H9 (cell line): ENCODE data around the gene NUP210. TPM values are rescaled to one million over a fixed set of nuclear protein-coding genes. Genes with fewer than 3 reads are reported as not detected.

Experiments
- DNase-seq: peaks from one replicate; pipeline ENCODE4 v3.0.0-alpha.2; 2017
- H2AFZ ChIP-seq: one replicate; pipeline ENCODE4 v1.6.1; 2013; ENCODE audit warnings: mild to moderate bottlenecking, low read length, control low read depth, moderate library complexity
- H2AK5ac ChIP-seq: 2 replicates; pipeline ENCODE4 v1.6.1; 2013; ENCODE audit warnings: low read length, control low read depth, mixed read lengths; ENCODE audit not compliant: insufficient read length
- H2BK120ac ChIP-seq: one replicate; pipeline ENCODE4 v1.6.1; 2013; ENCODE audit warnings: low read depth, mild to moderate bottlenecking, low read length, control low read depth, inconsistent platforms; ENCODE audit not compliant: poor library complexity, severe bottlenecking
- H2BK12ac ChIP-seq: 2 replicates; pipeline ENCODE4 v1.6.1; 2013; ENCODE audit warnings: low read length, control low read depth, mixed read lengths, low read depth; ENCODE audit not compliant: insufficient read length
- H2BK15ac ChIP-seq: 2 replicates; pipeline ENCODE4 v1.6.1; 2013; ENCODE audit warnings: low read depth, low read length, control low read depth
- H2BK20ac ChIP-seq: one replicate; pipeline ENCODE4 v1.6.1; 2013; ENCODE audit warnings: low read depth, mild to moderate bottlenecking, low read length, control low read depth, inconsistent platforms; ENCODE audit not compliant: poor library complexity, severe bottlenecking
- H2BK5ac ChIP-seq: 2 replicates; pipeline ENCODE4 v1.6.1; 2013; ENCODE audit warnings: low read length, control low read depth, mixed read lengths; ENCODE audit not compliant: insufficient read length
- H3K14ac ChIP-seq: 2 replicates; pipeline ENCODE4 v1.6.1; 2013; ENCODE audit warnings: low read length, control low read depth; ENCODE audit not compliant: insufficient read depth
- H3K18ac ChIP-seq: 2 replicates; pipeline ENCODE4 v1.6.1; 2013; ENCODE audit warnings: low read depth, mild to moderate bottlenecking, mixed read lengths, low read length, control low read depth; ENCODE audit not compliant: insufficient read length
- H3K23ac ChIP-seq: 2 replicates; pipeline ENCODE4 v1.6.1; 2013; ENCODE audit warnings: low read length, control low read depth, mixed read lengths, low read depth; ENCODE audit not compliant: insufficient read length
- H3K23me2 ChIP-seq: 2 replicates; pipeline ENCODE4 v1.6.1; 2013; ENCODE audit warnings: low read depth, mild to moderate bottlenecking, mixed read lengths, low read length, control low read depth; ENCODE audit not compliant: insufficient read length, poor library complexity, severe bottlenecking
- H3K27ac ChIP-seq: 2 replicates; pipeline ENCODE4 v1.5.1; 2013; ENCODE audit warnings: low read length, control low read depth, mixed read lengths, low read depth; ENCODE audit not compliant: insufficient read length
- H3K27me3 ChIP-seq: 2 replicates; pipeline ENCODE4 v1.6.1; 2013; ENCODE audit warnings: low read length, control low read depth, inconsistent platforms; ENCODE audit not compliant: insufficient read depth
- H3K4ac ChIP-seq: 2 replicates; pipeline ENCODE4 v1.6.1; 2013; ENCODE audit warnings: low read depth, mild to moderate bottlenecking, control low read depth, inconsistent platforms, low read length, moderate library complexity
- H3K4me1 ChIP-seq: 2 replicates; pipeline ENCODE4 v1.6.1; 2013; ENCODE audit warnings: low read length, control low read depth, inconsistent platforms; ENCODE audit not compliant: insufficient read depth
- H3K4me2 ChIP-seq: 2 replicates; pipeline ENCODE4 v1.6.1; 2013; ENCODE audit warnings: low read length, control low read depth, mixed read lengths; ENCODE audit not compliant: insufficient read length, insufficient read depth
- H3K56ac ChIP-seq: 2 replicates; pipeline ENCODE4 v1.6.1; 2013; ENCODE audit warnings: low read depth, mild to moderate bottlenecking, mixed read lengths, low read length, control low read depth; ENCODE audit not compliant: insufficient read length
- H3K79me1 ChIP-seq: 2 replicates; pipeline ENCODE4 v1.6.1; 2013; ENCODE audit warnings: low read depth, mild to moderate bottlenecking, moderate library complexity, low read length, control low read depth, inconsistent platforms; ENCODE audit not compliant: insufficient read depth, poor library complexity, severe bottlenecking
- H3K79me2 ChIP-seq: 2 replicates; pipeline ENCODE4 v1.6.1; 2013; ENCODE audit warnings: low read length, control low read depth, inconsistent platforms; ENCODE audit not compliant: insufficient read depth
- H3K9ac ChIP-seq: 2 replicates; pipeline ENCODE4 v1.6.1; 2013; ENCODE audit warnings: low read length, control low read depth, mixed read lengths; ENCODE audit not compliant: insufficient read length; ENCODE audit errors: extremely low read depth
- H3K9me3 ChIP-seq: one replicate; pipeline ENCODE4 v1.6.1; 2013; ENCODE audit warnings: low read depth, low read length, inconsistent platforms; ENCODE audit not compliant: control insufficient read depth
- H3T11ph ChIP-seq: one replicate; pipeline ENCODE4 v1.6.1; 2013; ENCODE audit warnings: mild to moderate bottlenecking, low read length, control low read depth, inconsistent platforms
- H4K20me1 ChIP-seq: one replicate; pipeline ENCODE4 v1.6.1; 2013; ENCODE audit not compliant: control insufficient read depth, insufficient read length, insufficient read depth
- H4K5ac ChIP-seq: 2 replicates; pipeline ENCODE4 v1.6.1; 2013; ENCODE audit warnings: low read depth, mild to moderate bottlenecking, mixed read lengths, low read length, control low read depth; ENCODE audit not compliant: insufficient read length
- H4K8ac ChIP-seq: replicated peaks from 2 replicates; pipeline ENCODE4 v1.6.1; 2013; ENCODE audit warnings: low read length, control low read depth, mixed read lengths, low read depth; ENCODE audit not compliant: insufficient read length
- H4K91ac ChIP-seq: 2 replicates; pipeline ENCODE4 v1.6.1; 2013; ENCODE audit warnings: low read depth, mild to moderate bottlenecking, moderate library complexity, mixed read lengths, low read length, control low read depth; ENCODE audit not compliant: insufficient read length
- H3K27ac Mint-ChIP-seq, 3 experiments: 2 replicates in 2 of 3; 3 replicates in 1 of 3; pipeline ENCODE4 v1.8.0; 2020 to 2021; ENCODE audit warnings: mixed read lengths in 3 of 3, mild to moderate bottlenecking in 1 of 3, moderate library complexity in 1 of 3
- H3K27me3 Mint-ChIP-seq: 2 replicates; pipeline ENCODE4 v1.8.0; 2021; ENCODE audit warnings: low read depth, mild to moderate bottlenecking, moderate library complexity, mixed read lengths
- H3K36me3 Mint-ChIP-seq, 3 experiments: 2 replicates in 2 of 3; 3 replicates in 1 of 3; pipeline ENCODE4 v1.8.0; 2020 to 2021; ENCODE audit warnings: low read depth in 3 of 3, mixed read lengths in 3 of 3; ENCODE audit not compliant: insufficient read depth in 1 of 3
- H3K4me1 Mint-ChIP-seq, 2 experiments: 2 replicates each; pipeline ENCODE4 v1.8.0; 2020; ENCODE audit warnings: mixed read lengths in 2 of 2
- H3K4me3 Mint-ChIP-seq, 2 experiments: 2 replicates in 1 of 2; 3 replicates in 1 of 2; pipeline ENCODE4 v1.8.0; 2020 to 2021; ENCODE audit warnings: mild to moderate bottlenecking in 2 of 2, mixed read lengths in 2 of 2, moderate library complexity in 1 of 2
- H3K9me3 Mint-ChIP-seq, 2 experiments: 2 replicates in 1 of 2; 3 replicates in 1 of 2; pipeline ENCODE4 v1.8.0; 2020; ENCODE audit warnings: mild to moderate bottlenecking in 2 of 2, mixed read lengths in 2 of 2, moderate library complexity in 1 of 2
- CTCF ChIP-seq: fragments of 200-600 bp; sonication (generic); conservative IDR thresholded peaks from 3 replicates; pipeline ENCODE4 v1.8.0; 2021; ENCODE audit warnings: antibody characterized with exemption, mild to moderate bottlenecking
- total RNA-seq: library from RNA; stranded (reverse); gene quantifications from 2 replicates; pipeline ENCODE4 v1.2.1, GENCODE V29; 2021

NUP210 gene
- total RNA-seq, 1 experiment from 2014 or later = 48.8 TPM

- no peak overlapping the region for H4K5ac ChIP-seq
- no peaks in the 10 kb centered on the region for H3K79me1 ChIP-seq
- no peak overlapping the region for H3K18ac ChIP-seq
- Mint-ChIP-seq H3K9me3 (no peaks in the 10 kb centered on the region), H3K27me3 (no peaks in the 10 kb centered on the region), H3K4me3 (no peak overlapping the region), H3K36me3 (peaks cover 20 to 64% (median 52%) of the 10 kb centered on the region in 3 experiments), H3K4me1 (no peaks in the 10 kb centered on the region), H3K27ac (no peak overlapping the region)
- no peak overlapping the region for H3K4ac ChIP-seq
- H2BK5ac ChIP-seq = no peak overlapping the region
- no peak overlapping the region for H3K23ac ChIP-seq
- DNase-seq = no peak
- no peaks in the 10 kb centered on the region for H3K27me3 ChIP-seq
- no peak overlapping the region for H3K9ac ChIP-seq
- no peak overlapping the region for H2BK120ac ChIP-seq
- no peaks in the 10 kb centered on the region for H3K23me2 ChIP-seq
- no peak for TF ChIP-seq CTCF
- no peak overlapping the region for H4K8ac ChIP-seq
- H3T11ph ChIP-seq = no peak overlapping the region
- H3K9me3 ChIP-seq = no peaks in the 10 kb centered on the region
- H3K14ac ChIP-seq = no peak overlapping the region
- no peaks in the 10 kb centered on the region for H4K20me1 ChIP-seq
- H3K56ac ChIP-seq = no peak overlapping the region
- no peak overlapping the region for H3K27ac ChIP-seq
- no peak overlapping the region for H3K4me2 ChIP-seq
- no peak overlapping the region for H2AFZ ChIP-seq
- H3K79me2 ChIP-seq = no peaks in the 10 kb centered on the region
- no peaks in the 10 kb centered on the region for H3K4me1 ChIP-seq
- H2BK12ac ChIP-seq = no peak overlapping the region
- H2BK20ac ChIP-seq = no peak overlapping the region
- H2BK15ac ChIP-seq = no peak overlapping the region
- no peak overlapping the region for H2AK5ac ChIP-seq
- no peak overlapping the region for H4K91ac ChIP-seq
These were observed 39.2 kb downstream of the NUP210 start for GRCh38 chr3:13380971-13381370.
